Epithelial cell of proximal tubule (primary cell): ENCODE measurements around the gene MYO1D. TPM values are rescaled to one million over a fixed set of nuclear protein-coding genes. Genes with fewer than 3 reads are reported as not detected.

Experiments used
- DNase-seq: peaks from one replicate; pipeline ENCODE4 v3.0.0-alpha.2; 2011; ENCODE audit warnings: low read depth
- H3K4me3 ChIP-seq: 2 replicates; pipeline ENCODE4 v1.5.1; 2011; ENCODE audit warnings: low read depth, mild to moderate bottlenecking, low read length
- total RNA-seq: library from RNA; depleted of rRNA; stranded (reverse); fragments of >200 nt; gene quantifications from 2 replicates; pipeline ENCODE4 v1.2.3, GENCODE V29; 2015
- TF ChIP-seq, protein P1 (sequence below): conservative IDR thresholded peaks from 2 replicates; pipeline ENCODE4 v1.5.1; 2012; ENCODE audit warnings: low read depth, mild to moderate bottlenecking, low read length

MYO1D gene
- total RNA-seq, 1 donor from 2014 or later, result 54.4 TPM

DNA sequence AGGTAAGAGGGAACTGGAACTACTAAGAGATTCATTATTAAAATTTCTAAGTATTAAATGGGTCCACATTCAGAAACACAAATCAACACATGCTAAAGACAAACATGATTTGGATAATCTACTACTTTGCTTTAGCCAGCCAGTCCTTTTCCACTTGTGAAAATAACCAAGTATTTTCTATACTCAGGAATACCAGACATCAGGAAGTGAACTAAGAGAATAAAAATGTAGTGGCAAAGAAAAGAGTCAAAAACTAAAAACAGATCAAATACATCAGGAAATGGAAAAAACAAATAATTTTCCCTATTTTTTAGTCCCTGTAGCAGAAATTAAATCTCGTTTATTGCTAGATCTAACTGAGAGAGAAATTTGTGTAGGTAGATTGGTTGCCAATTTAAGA, 78.0 kb downstream of the MYO1D start:
- TF ChIP-seq, protein P1, sequence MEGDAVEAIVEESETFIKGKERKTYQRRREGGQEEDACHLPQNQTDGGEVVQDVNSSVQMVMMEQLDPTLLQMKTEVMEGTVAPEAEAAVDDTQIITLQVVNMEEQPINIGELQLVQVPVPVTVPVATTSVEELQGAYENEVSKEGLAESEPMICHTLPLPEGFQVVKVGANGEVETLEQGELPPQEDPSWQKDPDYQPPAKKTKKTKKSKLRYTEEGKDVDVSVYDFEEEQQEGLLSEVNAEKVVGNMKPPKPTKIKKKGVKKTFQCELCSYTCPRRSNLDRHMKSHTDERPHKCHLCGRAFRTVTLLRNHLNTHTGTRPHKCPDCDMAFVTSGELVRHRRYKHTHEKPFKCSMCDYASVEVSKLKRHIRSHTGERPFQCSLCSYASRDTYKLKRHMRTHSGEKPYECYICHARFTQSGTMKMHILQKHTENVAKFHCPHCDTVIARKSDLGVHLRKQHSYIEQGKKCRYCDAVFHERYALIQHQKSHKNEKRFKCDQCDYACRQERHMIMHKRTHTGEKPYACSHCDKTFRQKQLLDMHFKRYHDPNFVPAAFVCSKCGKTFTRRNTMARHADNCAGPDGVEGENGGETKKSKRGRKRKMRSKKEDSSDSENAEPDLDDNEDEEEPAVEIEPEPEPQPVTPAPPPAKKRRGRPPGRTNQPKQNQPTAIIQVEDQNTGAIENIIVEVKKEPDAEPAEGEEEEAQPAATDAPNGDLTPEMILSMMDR, result no peak
- no peak overlapping the region for H3K4me3 ChIP-seq
- DNase-seq, result no peak

DNA sequence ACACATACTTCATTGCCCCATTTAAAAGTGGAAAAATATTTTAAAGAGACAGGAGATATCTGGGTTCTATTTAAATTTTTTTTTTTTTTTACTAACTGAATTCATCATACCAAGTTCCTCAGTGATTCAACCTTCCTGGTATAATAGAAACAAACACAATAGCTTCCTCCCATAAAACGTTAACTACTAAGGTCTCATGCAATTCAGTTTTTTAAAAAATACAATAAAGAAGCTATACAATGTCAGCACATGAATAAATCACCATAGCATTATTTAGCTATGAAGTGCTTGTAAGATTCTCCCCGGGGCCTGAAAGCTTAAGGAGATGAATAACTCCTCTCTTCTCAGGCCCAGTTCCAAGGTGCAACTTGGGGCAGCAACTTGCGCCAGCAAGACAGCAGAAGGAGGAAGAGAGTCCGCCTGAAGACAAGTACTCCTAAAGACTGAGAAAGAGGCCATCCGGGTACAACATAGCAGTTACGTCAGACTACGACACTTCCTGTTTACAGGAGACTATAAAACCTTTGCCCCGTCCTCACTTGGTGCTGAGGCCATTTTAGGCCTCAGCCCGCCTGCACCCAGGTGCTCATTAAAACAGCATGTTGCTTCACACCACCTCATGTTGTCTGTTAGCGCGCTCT, 81.5 kb downstream of the MYO1D start:
- no peak for DNase-seq
- H3K4me3 ChIP-seq, result no peak overlapping the region
- TF ChIP-seq, protein P1, result no peak

GRCh38 chr17:32794533-32795246, 82.2 kb downstream of the MYO1D start:
- no peak for DNase-seq
- no peak overlapping the region for H3K4me3 ChIP-seq
- TF ChIP-seq, protein P1, result no peak

- no peak for DNase-seq
- H3K4me3 ChIP-seq, result no peak overlapping the region
- TF ChIP-seq, protein P1, result no peak
These were observed 83.1 kb downstream of the MYO1D start for GRCh38 chr17:32793841-32794240.

GRCh38 chr17:32792207-32792606, 84.7 kb downstream of the MYO1D start:
- no peak for DNase-seq
- TF ChIP-seq, protein P1, result no peak
- no peak overlapping the region for H3K4me3 ChIP-seq

DNA sequence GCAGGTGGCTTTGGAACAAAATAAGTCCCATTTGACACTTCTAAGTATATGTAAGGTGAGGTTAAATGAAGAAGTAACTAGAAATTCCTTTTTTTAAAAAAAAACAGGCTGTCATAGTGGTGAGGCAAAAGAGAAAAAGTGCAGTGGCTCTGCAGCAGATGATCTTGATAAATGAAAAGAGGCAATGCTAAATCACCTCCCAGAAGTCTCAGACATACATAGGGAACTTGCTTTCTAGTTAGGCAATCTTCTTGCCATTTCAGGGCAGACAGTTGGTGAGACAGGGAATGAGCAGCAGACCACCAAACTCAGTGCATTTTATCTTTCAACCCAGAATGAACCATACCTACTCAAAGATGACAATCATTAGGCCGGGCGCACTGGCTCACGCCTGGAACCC, 90.8 kb downstream of the MYO1D start:
- DNase-seq, result no peak
- H3K4me3 ChIP-seq, result no peak overlapping the region
- TF ChIP-seq, protein P1, result no peak

GRCh38 chr17:32784113-32784512, 92.8 kb downstream of the MYO1D start:
- DNase-seq, result no peak
- TF ChIP-seq, protein P1, result no peak
- no peak overlapping the region for H3K4me3 ChIP-seq
